SK-N-SH treated with all-trans-retinoic acid at 6 μM for 48 hours (cell line): ENCODE measurements around the gene GRK5.
"Not testable (repeated sequence)": the region's sequence is repeated elsewhere in the genome, so short reads cannot be mapped to it uniquely, and the experiment has no call there.

Experiments
- ATAC-seq: fragments of 200-7000 bp; cut with Tn5 transposase; 3 replicates; pipeline ENCODE4 v1.9.1; 2020; ENCODE audit warnings: mild to moderate bottlenecking, moderate library complexity
- ARNTL ChIP-seq: fragments of 450-650 bp; formaldehyde crosslinking; IDR thresholded peaks from 2 replicates; pipeline ENCODE4 v1.5.0; 2020; ENCODE audit warnings: low read depth, mild to moderate bottlenecking, moderate library complexity, borderline replicate concordance
- BACH2 ChIP-seq: fragments of 250-450 bp; sonication (Bioruptor Pico); IDR thresholded peaks from 2 replicates; pipeline ENCODE4 v1.9.0; 2021; ENCODE audit warnings: mild to moderate bottlenecking, borderline replicate concordance
- CREB5 ChIP-seq: fragments of 250-450 bp; sonication (Bioruptor Pico); IDR thresholded peaks from 2 replicates; pipeline ENCODE4 v1.5.1; 2020; ENCODE audit warnings: low read depth, mild to moderate bottlenecking, moderate library complexity
- CSDC2 ChIP-seq: fragments of 250-450 bp; sonication (Bioruptor Pico); IDR thresholded peaks from 2 replicates; pipeline ENCODE4 v1.5.0; 2020; ENCODE audit warnings: mild to moderate bottlenecking, moderate library complexity
- CSRNP3 ChIP-seq: fragments of 250-450 bp; sonication (Bioruptor Pico); IDR thresholded peaks from 2 replicates; pipeline ENCODE4 v1.5.1; 2021; ENCODE audit warnings: mild to moderate bottlenecking, moderate library complexity
- ISL1 ChIP-seq: fragments of 250-450 bp; sonication (Bioruptor Pico); IDR thresholded peaks from 2 replicates; pipeline ENCODE4 v2.1.2; 2022; ENCODE audit warnings: mild to moderate bottlenecking, moderate library complexity
- OSR1 ChIP-seq: fragments of 250-450 bp; sonication (Bioruptor Pico); IDR thresholded peaks from 2 replicates; pipeline ENCODE4 v1.8.0; 2022; ENCODE audit warnings: moderate library complexity, mild to moderate bottlenecking, inconsistent platforms
- PPARA ChIP-seq: fragments of 250-450 bp; sonication (Bioruptor Pico); IDR thresholded peaks from 2 replicates; pipeline ENCODE4 v1.5.0; 2020; ENCODE audit warnings: mild to moderate bottlenecking, borderline replicate concordance
- RARB ChIP-seq: fragments of 250-450 bp; sonication (Bioruptor Pico); IDR thresholded peaks from 2 replicates; pipeline ENCODE4 v1.8.0; 2021; ENCODE audit warnings: mild to moderate bottlenecking, moderate library complexity
- SNAI2 ChIP-seq: fragments of 250-450 bp; sonication (Bioruptor Pico); IDR thresholded peaks from 2 replicates; pipeline ENCODE4 v1.5.0; 2020; ENCODE audit warnings: mild to moderate bottlenecking, moderate library complexity
- TCF4 ChIP-seq: fragments of 250-450 bp; sonication (Bioruptor Pico); IDR thresholded peaks from 2 replicates; pipeline ENCODE4 v1.8.0; 2021; ENCODE audit warnings: mild to moderate bottlenecking, moderate library complexity, borderline replicate concordance
- TOX ChIP-seq: fragments of 250-450 bp; sonication (Bioruptor Pico); IDR thresholded peaks from 2 replicates; pipeline ENCODE4 v1.8.0; 2021; ENCODE audit warnings: mild to moderate bottlenecking, moderate library complexity, borderline replicate concordance
- ZC3H10 ChIP-seq: fragments of 250-450 bp; sonication (Bioruptor Pico); IDR thresholded peaks from 2 replicates; pipeline ENCODE4 v1.5.1; 2021; ENCODE audit warnings: mild to moderate bottlenecking, moderate library complexity
- ZFP3 ChIP-seq: fragments of 250-450 bp; sonication (Bioruptor Pico); IDR thresholded peaks from 2 replicates; pipeline ENCODE4 v1.5.0; 2020; ENCODE audit warnings: mild to moderate bottlenecking, moderate library complexity
- ZFP30 ChIP-seq: fragments of 450-650 bp; formaldehyde crosslinking; IDR thresholded peaks from 2 replicates; pipeline ENCODE4 v1.5.0; 2022; ENCODE audit warnings: mild to moderate bottlenecking, moderate library complexity
- ZNF565 ChIP-seq: fragments of 450-650 bp; formaldehyde crosslinking; conservative IDR thresholded peaks from 2 replicates; pipeline ENCODE4 v1.5.0; 2020; ENCODE audit warnings: low read depth, mild to moderate bottlenecking, moderate library complexity
- ZNF70 ChIP-seq: fragments of 450-650 bp; formaldehyde crosslinking; IDR thresholded peaks from 2 replicates; pipeline ENCODE4 v1.5.0; 2020; ENCODE audit warnings: mild to moderate bottlenecking, moderate library complexity
- ZNF8 ChIP-seq: fragments of 450-650 bp; formaldehyde crosslinking; IDR thresholded peaks from 2 replicates; pipeline ENCODE4 v1.5.0; 2020; ENCODE audit warnings: mild to moderate bottlenecking, moderate library complexity
- TF ChIP-seq, protein P1 (sequence below): fragments of 250-450 bp; sonication (Bioruptor Pico); IDR thresholded peaks from 2 replicates; pipeline ENCODE4 v1.5.0; 2020; ENCODE audit warnings: mild to moderate bottlenecking, moderate library complexity
- TF ChIP-seq, protein P2 (sequence below): fragments of 250-450 bp; sonication (Bioruptor Pico); IDR thresholded peaks from 2 replicates; pipeline ENCODE4 v1.8.0; 2021; ENCODE audit warnings: low read depth, mild to moderate bottlenecking, moderate library complexity, borderline replicate concordance

GRK5 gene

DNA sequence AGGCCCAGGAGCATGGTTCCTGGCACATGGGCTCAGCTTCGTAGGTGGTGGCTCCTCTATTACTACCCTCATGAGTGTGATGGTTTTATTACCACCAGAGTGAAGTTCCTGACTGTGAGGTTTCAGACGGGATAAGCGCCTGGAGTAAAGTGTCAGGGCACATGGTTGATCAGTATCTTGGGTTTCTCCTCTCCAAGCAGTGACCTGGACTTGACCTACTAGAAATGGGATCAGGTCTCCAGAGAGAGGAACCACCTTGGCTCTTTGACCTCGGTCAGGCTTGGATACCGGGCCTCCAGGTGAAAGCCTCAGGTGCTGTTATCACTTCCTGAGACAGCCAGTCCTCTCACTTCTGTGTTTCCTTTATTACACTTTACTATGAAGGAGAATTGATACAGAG is 67.7 kb downstream of the GRK5 start:
- ATAC-seq: no peak
- TF ChIP-seq ARNTL (no peak), CSDC2 (no peak), OSR1 (CRISPR knock-in tag) (no peak), ZNF70 (no peak), ZNF8 (CRISPR knock-in tag) (no peak), RARB (CRISPR knock-in tag) (no peak), ISL1 (CRISPR knock-in tag) (no peak), ZFP3 (CRISPR knock-in tag) (no peak), ZC3H10 (CRISPR knock-in tag) (no peak), CREB5 (no peak), TOX (CRISPR knock-in tag) (no peak), ZFP30 (CRISPR knock-in tag) (no peak), TCF4 (CRISPR knock-in tag) (no peak), BACH2 (CRISPR knock-in tag) (no peak), CSRNP3 (CRISPR knock-in tag) (no peak)
- TF ChIP-seq, protein P1, sequence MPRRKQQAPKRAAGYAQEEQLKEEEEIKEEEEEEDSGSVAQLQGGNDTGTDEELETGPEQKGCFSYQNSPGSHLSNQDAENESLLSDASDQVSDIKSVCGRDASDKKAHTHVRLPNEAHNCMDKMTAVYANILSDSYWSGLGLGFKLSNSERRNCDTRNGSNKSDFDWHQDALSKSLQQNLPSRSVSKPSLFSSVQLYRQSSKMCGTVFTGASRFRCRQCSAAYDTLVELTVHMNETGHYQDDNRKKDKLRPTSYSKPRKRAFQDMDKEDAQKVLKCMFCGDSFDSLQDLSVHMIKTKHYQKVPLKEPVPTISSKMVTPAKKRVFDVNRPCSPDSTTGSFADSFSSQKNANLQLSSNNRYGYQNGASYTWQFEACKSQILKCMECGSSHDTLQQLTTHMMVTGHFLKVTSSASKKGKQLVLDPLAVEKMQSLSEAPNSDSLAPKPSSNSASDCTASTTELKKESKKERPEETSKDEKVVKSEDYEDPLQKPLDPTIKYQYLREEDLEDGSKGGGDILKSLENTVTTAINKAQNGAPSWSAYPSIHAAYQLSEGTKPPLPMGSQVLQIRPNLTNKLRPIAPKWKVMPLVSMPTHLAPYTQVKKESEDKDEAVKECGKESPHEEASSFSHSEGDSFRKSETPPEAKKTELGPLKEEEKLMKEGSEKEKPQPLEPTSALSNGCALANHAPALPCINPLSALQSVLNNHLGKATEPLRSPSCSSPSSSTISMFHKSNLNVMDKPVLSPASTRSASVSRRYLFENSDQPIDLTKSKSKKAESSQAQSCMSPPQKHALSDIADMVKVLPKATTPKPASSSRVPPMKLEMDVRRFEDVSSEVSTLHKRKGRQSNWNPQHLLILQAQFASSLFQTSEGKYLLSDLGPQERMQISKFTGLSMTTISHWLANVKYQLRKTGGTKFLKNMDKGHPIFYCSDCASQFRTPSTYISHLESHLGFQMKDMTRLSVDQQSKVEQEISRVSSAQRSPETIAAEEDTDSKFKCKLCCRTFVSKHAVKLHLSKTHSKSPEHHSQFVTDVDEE (CRISPR knock-in tag): no peak

- ATAC-seq: not testable (repeated sequence)
These were observed 68.8 kb downstream of the GRK5 start for GRCh38 chr10:119276194-119276593.

GRCh38 chr10:119278126-119278709 is 70.8 kb downstream of the GRK5 start:
- TF ChIP-seq, protein P1 (CRISPR knock-in tag): no peak
- TF ChIP-seq PPARA (CRISPR knock-in tag) (no peak), ZFP30 (CRISPR knock-in tag) (no peak), SNAI2 (CRISPR knock-in tag) (no peak), CSRNP3 (CRISPR knock-in tag) (no peak), ZNF565 (no peak), ZC3H10 (CRISPR knock-in tag) (no peak)
- TF ChIP-seq, protein P2, sequence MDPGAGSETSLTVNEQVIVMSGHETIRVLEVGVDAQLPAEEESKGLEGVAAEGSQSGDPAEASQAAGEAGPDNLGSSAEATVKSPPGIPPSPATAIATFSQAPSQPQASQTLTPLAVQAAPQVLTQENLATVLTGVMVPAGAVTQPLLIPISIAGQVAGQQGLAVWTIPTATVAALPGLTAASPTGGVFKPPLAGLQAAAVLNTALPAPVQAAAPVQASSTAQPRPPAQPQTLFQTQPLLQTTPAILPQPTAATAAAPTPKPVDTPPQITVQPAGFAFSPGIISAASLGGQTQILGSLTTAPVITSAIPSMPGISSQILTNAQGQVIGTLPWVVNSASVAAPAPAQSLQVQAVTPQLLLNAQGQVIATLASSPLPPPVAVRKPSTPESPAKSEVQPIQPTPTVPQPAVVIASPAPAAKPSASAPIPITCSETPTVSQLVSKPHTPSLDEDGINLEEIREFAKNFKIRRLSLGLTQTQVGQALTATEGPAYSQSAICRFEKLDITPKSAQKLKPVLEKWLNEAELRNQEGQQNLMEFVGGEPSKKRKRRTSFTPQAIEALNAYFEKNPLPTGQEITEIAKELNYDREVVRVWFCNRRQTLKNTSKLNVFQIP (CRISPR knock-in tag): no peak
- ATAC-seq: no peak
